ENCODE measurements around the gene PACRG.

- TF ChIP-seq CTCF (IDR thresholded peaks at IDR 0.05) (no peak), REST (IDR thresholded peaks at IDR 0.05) (no peak), POLR2A (IDR thresholded peaks at IDR 0.05; ENCODE audit: low read length) (no peak), JUNB (IDR thresholded peaks at IDR 0.05) (no peak), NR3C1 (IDR thresholded peaks at IDR 0.05) (no peak), CBX2 (IDR thresholded peaks at IDR 0.05; ENCODE audit: borderline replicate concordance, low read depth) (no peak), EP300 (IDR thresholded peaks at IDR 0.05) (no peak)
These were observed 371.9 kb downstream of the PACRG start for GRCh38 chr6:163099621-163100171.
